Neural progenitor cell (in vitro differentiated cells): ENCODE results near the gene SCN3A. TPM values are rescaled to one million over a fixed set of nuclear protein-coding genes. Genes with fewer than 3 reads are reported as not detected.

Experiments
- DNase-seq: peaks from one replicate; pipeline ENCODE4 v3.0.0-alpha.2; 2016; ENCODE audit warnings: low spot score
- H2AFZ ChIP-seq: fragments of 200-600 bp; sonication (generic); replicated peaks from 2 replicates; pipeline ENCODE4 v1.6.1; 2016; ENCODE audit warnings: antibody characterized with exemption
- H3F3A ChIP-seq: fragments of 200-600 bp; sonication (generic); 2 replicates; pipeline ENCODE4 v1.6.1; 2016; ENCODE audit warnings: antibody characterized with exemption, low read depth
- H3K27ac ChIP-seq: fragments of 200-600 bp; sonication (generic); 2 replicates; pipeline ENCODE4 v1.5.1; 2016; ENCODE audit warnings: mild to moderate bottlenecking
- H3K27me3 ChIP-seq: fragments of 200-600 bp; sonication (generic); 2 replicates; pipeline ENCODE4 v1.6.1; 2016; ENCODE audit warnings: mild to moderate bottlenecking, moderate library complexity
- H3K36me3 ChIP-seq: fragments of 200-600 bp; sonication (generic); 2 replicates; pipeline ENCODE4 v1.5.1; 2016
- H3K4me1 ChIP-seq: fragments of 200-600 bp; sonication (generic); 2 replicates; pipeline ENCODE4 v1.6.1; 2016; ENCODE audit warnings: mixed run types
- H3K4me2 ChIP-seq: fragments of 200-600 bp; sonication (generic); 2 replicates; pipeline ENCODE4 v1.6.1; 2016
- H3K4me3 ChIP-seq: fragments of 200-600 bp; sonication (generic); 2 replicates; pipeline ENCODE4 v1.5.1; 2016
- H3K79me2 ChIP-seq: fragments of 200-600 bp; sonication (generic); 2 replicates; pipeline ENCODE4 v1.6.1; 2016; ENCODE audit warnings: low read depth
- H3K9ac ChIP-seq: fragments of 200-600 bp; sonication (generic); 2 replicates; pipeline ENCODE4 v1.6.1; 2016
- H3K9me3 ChIP-seq: fragments of 200-600 bp; sonication (generic); 2 replicates; pipeline ENCODE4 v1.5.1; 2016; ENCODE audit warnings: low read depth
- H4K20me1 ChIP-seq: fragments of 200-600 bp; sonication (generic); 2 replicates; pipeline ENCODE4 v1.6.1; 2016; ENCODE audit warnings: low read depth
- H3K27ac Mint-ChIP-seq: 3 replicates; pipeline ENCODE4 v1.8.0; 2021; ENCODE audit warnings: mixed read lengths
- H3K27me3 Mint-ChIP-seq: 2 replicates; pipeline ENCODE4 v1.8.0; 2022; ENCODE audit warnings: low read depth, mild to moderate bottlenecking, inconsistent platforms, moderate library complexity, mixed read lengths; ENCODE audit not compliant: insufficient read depth
- H3K36me3 Mint-ChIP-seq: 3 replicates; pipeline ENCODE4 v1.8.0; 2021; ENCODE audit warnings: mixed read lengths
- H3K4me1 Mint-ChIP-seq: 3 replicates; pipeline ENCODE4 v1.8.0; 2021; ENCODE audit warnings: mixed read lengths
- H3K4me3 Mint-ChIP-seq: 3 replicates; pipeline ENCODE4 v1.8.0; 2021; ENCODE audit warnings: mild to moderate bottlenecking, moderate library complexity, mixed read lengths
- H3K9me3 Mint-ChIP-seq: 3 replicates; pipeline ENCODE4 v1.8.0; 2020; ENCODE audit warnings: mixed read lengths
- CTCF ChIP-seq: fragments of 200-600 bp; sonication (generic); IDR thresholded peaks from 2 replicates; pipeline ENCODE4 v1.5.1; 2017; ENCODE audit warnings: antibody characterized with exemption, mild to moderate bottlenecking
- EZH2 ChIP-seq: fragments of 200-600 bp; sonication (generic); IDR thresholded peaks from 2 replicates; pipeline ENCODE4 v1.6.1; 2017; ENCODE audit warnings: antibody characterized with exemption, mild to moderate bottlenecking, moderate library complexity
- EZH2phosphoT487 ChIP-seq: fragments of 200-600 bp; sonication (generic); IDR thresholded peaks from 2 replicates; pipeline ENCODE4 v1.6.1; 2017; ENCODE audit warnings: antibody characterized with exemption
- total RNA-seq: library from RNA; depleted of rRNA; stranded (reverse); fragments of >200 nt; gene quantifications from 2 replicates; pipeline ENCODE4 v1.2.3, GENCODE V29; 2015; ENCODE audit warnings: low replicate concordance

The SCN3A gene
- total RNA-seq, 1 donor from 2014 or later, result not detected

- Histone ChIP-seq H3F3A (no peaks in the 10 kb centered on the region), H3K4me2 (no peak overlapping the region), H3K36me3 (no peaks in the 10 kb centered on the region), H3K4me1 (no peaks in the 10 kb centered on the region), H3K9me3 (no peaks in the 10 kb centered on the region), H3K79me2 (no peaks in the 10 kb centered on the region), H3K9ac (no peak overlapping the region), H3K27ac (no peak overlapping the region), H4K20me1 (no peaks in the 10 kb centered on the region), H3K4me3 (no peak overlapping the region), H2AFZ (no peak overlapping the region), H3K27me3 (no peaks in the 10 kb centered on the region)
- no peak overlapping the region for H3K4me3 Mint-ChIP-seq
- H3K27ac Mint-ChIP-seq, result no peak overlapping the region
- no peaks in the 10 kb centered on the region for H3K36me3 Mint-ChIP-seq
- TF ChIP-seq EZH2 (no peak), CTCF (no peak), EZH2phosphoT487 (no peak)
- no peak for DNase-seq
- no peaks in the 10 kb centered on the region for H3K9me3 Mint-ChIP-seq
- peaks cover 2% of the 10 kb centered on the region for H3K4me1 Mint-ChIP-seq
- H3K27me3 Mint-ChIP-seq, result no peaks in the 10 kb centered on the region
Observed at GRCh38 chr2:165173215-165173614, 30.6 kb downstream of the SCN3A start.

GRCh38 chr2:165164201-165164600, 39.6 kb downstream of the SCN3A start:
- no peak overlapping the region for H3K27ac ChIP-seq
- H3K27ac Mint-ChIP-seq, result no peak overlapping the region
- no peak overlapping the region for H3K4me3 ChIP-seq
- H3K9me3 ChIP-seq, result no peaks in the 10 kb centered on the region
- no peak for TF ChIP-seq CTCF
- no peak for TF ChIP-seq EZH2phosphoT487
- TF ChIP-seq EZH2, result no peak
- H3K4me1 ChIP-seq, result no peaks in the 10 kb centered on the region
- no peak overlapping the region for H2AFZ ChIP-seq
- DNase-seq, result no peak
- H3K36me3 ChIP-seq, result no peaks in the 10 kb centered on the region
- H3K4me2 ChIP-seq, result no peak overlapping the region
- H3F3A ChIP-seq, result no peaks in the 10 kb centered on the region
- H3K79me2 ChIP-seq, result no peaks in the 10 kb centered on the region
- H3K27me3 ChIP-seq, result no peaks in the 10 kb centered on the region
- no peak overlapping the region for H3K4me3 Mint-ChIP-seq
- H3K9ac ChIP-seq, result no peak overlapping the region
- H3K36me3 Mint-ChIP-seq, result no peaks in the 10 kb centered on the region
- H3K9me3 Mint-ChIP-seq, result no peaks in the 10 kb centered on the region
- no peaks in the 10 kb centered on the region for H4K20me1 ChIP-seq
- no peaks in the 10 kb centered on the region for H3K27me3 Mint-ChIP-seq
- no peaks in the 10 kb centered on the region for H3K4me1 Mint-ChIP-seq

- no peaks in the 10 kb centered on the region for H3F3A ChIP-seq
- no peaks in the 10 kb centered on the region for H3K27me3 ChIP-seq
- H3K4me1 ChIP-seq, result no peaks in the 10 kb centered on the region
- H3K4me3 ChIP-seq, result no peak overlapping the region
- no peaks in the 10 kb centered on the region for H4K20me1 ChIP-seq
- H3K9ac ChIP-seq, result no peak overlapping the region
- no peak for TF ChIP-seq EZH2
- TF ChIP-seq CTCF, result no peak
- TF ChIP-seq EZH2phosphoT487, result no peak
- H3K79me2 ChIP-seq, result no peaks in the 10 kb centered on the region
- H3K9me3 Mint-ChIP-seq, result no peaks in the 10 kb centered on the region
- no peak overlapping the region for H3K27ac Mint-ChIP-seq
- no peaks in the 10 kb centered on the region for H3K9me3 ChIP-seq
- no peaks in the 10 kb centered on the region for H3K36me3 Mint-ChIP-seq
- no peaks in the 10 kb centered on the region for H3K4me1 Mint-ChIP-seq
- no peaks in the 10 kb centered on the region for H3K36me3 ChIP-seq
- no peak overlapping the region for H3K4me3 Mint-ChIP-seq
- no peak overlapping the region for H2AFZ ChIP-seq
- H3K27me3 Mint-ChIP-seq, result no peaks in the 10 kb centered on the region
- no peak overlapping the region for H3K4me2 ChIP-seq
- DNase-seq, result no peak
- no peak overlapping the region for H3K27ac ChIP-seq
Observed at GRCh38 chr2:165163761-165164160, 40.1 kb downstream of the SCN3A start.

GRCh38 chr2:165162466-165162865, 41.4 kb downstream of the SCN3A start:
- no peaks in the 10 kb centered on the region for H3K36me3 Mint-ChIP-seq
- Histone ChIP-seq H3K36me3 (no peaks in the 10 kb centered on the region), H3K9me3 (no peaks in the 10 kb centered on the region), H3K4me2 (no peak overlapping the region), H3F3A (no peaks in the 10 kb centered on the region), H3K27me3 (no peaks in the 10 kb centered on the region), H3K4me1 (no peaks in the 10 kb centered on the region), H4K20me1 (no peaks in the 10 kb centered on the region), H2AFZ (peak overlapping the region; percentile 57), H3K4me3 (no peak overlapping the region), H3K27ac (no peak overlapping the region), H3K9ac (no peak overlapping the region), H3K79me2 (no peaks in the 10 kb centered on the region)
- no peak overlapping the region for H3K27ac Mint-ChIP-seq
- H3K9me3 Mint-ChIP-seq, result peaks cover under 1% of the 10 kb centered on the region
- no peak overlapping the region for H3K4me3 Mint-ChIP-seq
- no peaks in the 10 kb centered on the region for H3K4me1 Mint-ChIP-seq
- TF ChIP-seq EZH2phosphoT487, result no peak
- no peak for TF ChIP-seq EZH2
- no peak for TF ChIP-seq CTCF
- H3K27me3 Mint-ChIP-seq, result no peaks in the 10 kb centered on the region
- DNase-seq, result no peak
